ENCODE results near the gene MAB21L4. TPM values are rescaled to one million over a fixed set of nuclear protein-coding genes. Genes with fewer than 3 reads are reported as not detected.

Gene MAB21L4
- total RNA-seq, 1 experiment from 2014 or later = 0.15 TPM

DNA sequence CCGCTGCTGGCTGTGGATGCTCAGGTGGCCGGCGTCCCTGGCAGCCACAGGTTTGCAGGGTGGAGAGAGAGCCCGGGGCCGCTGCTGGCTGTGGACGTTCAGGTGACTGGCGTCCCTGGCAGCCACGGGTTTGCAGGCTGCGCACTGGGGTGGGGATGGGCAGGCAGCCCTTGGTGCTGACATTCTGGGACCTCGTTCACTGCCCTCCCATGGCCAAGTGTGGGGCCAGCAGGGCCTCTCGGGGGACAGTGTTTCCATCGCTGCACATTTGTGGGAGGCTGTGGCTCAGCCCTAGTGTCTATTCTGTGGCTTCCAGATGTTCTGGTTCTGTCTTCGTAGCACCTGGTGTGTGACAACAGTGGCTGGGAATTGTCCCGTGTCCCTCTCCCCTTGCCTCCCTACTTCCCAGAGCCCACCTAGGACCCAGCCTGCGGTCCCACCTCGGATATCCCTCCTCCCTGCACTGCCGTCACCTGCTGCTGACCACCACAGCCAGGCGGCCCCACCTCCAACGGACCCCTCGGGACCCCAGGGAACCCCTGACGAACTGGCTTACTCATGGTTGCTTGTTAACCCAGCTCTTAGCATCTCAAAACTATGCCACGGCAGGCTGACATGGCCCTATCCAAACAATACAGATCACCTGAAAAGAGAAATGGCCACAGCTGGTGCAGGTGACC is 11.1 kb upstream of the MAB21L4 start:
- Histone ChIP-seq H2BK12ac (ENCODE audit: insufficient read length, low read depth, low read length) (no peak overlapping the region), H2BK20ac (ENCODE audit: low read depth, low read length, poor library complexity, severe bottlenecking) (no peak overlapping the region), H4K8ac (replicated peaks; ENCODE audit: insufficient read length, low read depth, low read length) (no peak overlapping the region), H3K27me3 (ENCODE audit: insufficient read depth, low read length) (no peaks in the 10 kb centered on the region), H3K79me1 (ENCODE audit: insufficient read depth, low read depth, low read length, poor library complexity, severe bottlenecking) (no peaks in the 10 kb centered on the region), H3T11ph (ENCODE audit: low read length) (no peak overlapping the region), H4K5ac (ENCODE audit: insufficient read length, low read depth, low read length) (no peak overlapping the region), H3K9ac (ENCODE audit: extremely low read depth, insufficient read length, low read length) (no peak overlapping the region), H3K23me2 (ENCODE audit: insufficient read length, low read depth, low read length, poor library complexity, severe bottlenecking) (no peaks in the 10 kb centered on the region), H3K18ac (ENCODE audit: insufficient read length, low read depth, low read length) (no peak overlapping the region), H4K91ac (ENCODE audit: insufficient read length, low read depth, low read length) (no peak overlapping the region), H2AFZ (ENCODE audit: low read length) (no peak overlapping the region), H2BK15ac (ENCODE audit: low read depth, low read length) (no peak overlapping the region), H2AK5ac (ENCODE audit: insufficient read length, low read length) (no peak overlapping the region), H3K27ac (ENCODE audit: insufficient read length, low read depth, low read length) (no peak overlapping the region), H3K79me2 (ENCODE audit: insufficient read depth, low read length) (no peaks in the 10 kb centered on the region), H2BK5ac (ENCODE audit: insufficient read length, low read length) (no peak overlapping the region), H3K9me3 (ENCODE audit: control insufficient read depth, low read depth, low read length) (no peaks in the 10 kb centered on the region), H4K20me1 (ENCODE audit: control insufficient read depth, insufficient read depth, insufficient read length) (no peaks in the 10 kb centered on the region), H3K4me2 (ENCODE audit: insufficient read depth, insufficient read length, low read length) (no peak overlapping the region), H3K56ac (ENCODE audit: insufficient read length, low read depth, low read length) (no peak overlapping the region), H3K14ac (ENCODE audit: insufficient read depth, low read length) (peak overlapping the region; percentile 19; the same call in 1 of the 2 replicates), H2BK120ac (ENCODE audit: low read depth, low read length, poor library complexity, severe bottlenecking) (no peak overlapping the region), H3K23ac (ENCODE audit: insufficient read length, low read depth, low read length) (no peak overlapping the region), H3K4ac (ENCODE audit: low read depth, low read length) (no peak overlapping the region), H3K4me1 (ENCODE audit: insufficient read depth, low read length) (no peaks in the 10 kb centered on the region)
- peaks cover 11% of the 10 kb centered on the region for H3K27me3 Mint-ChIP-seq (ENCODE audit: low read depth)
- H3K36me3 Mint-ChIP-seq (ENCODE audit: insufficient read depth in 1 of 3, low read depth in 3 of 3) = peaks cover 0 to 3% (median 0%) of the 10 kb centered on the region in 3 experiments; a peak in 1 of 7 replicates
- H3K4me1 Mint-ChIP-seq = no peaks in the 10 kb centered on the region
- H3K9me3 Mint-ChIP-seq = peaks cover 0 to 4% of the 10 kb centered on the region in 2 experiments; a peak in 4 of 5 replicates
- no peak overlapping the region for H3K4me3 Mint-ChIP-seq
- no CpG with 5 or more reads among the region's 22 CpGs for WGBS (ENCODE audit: extremely low coverage, insufficient read length, low lambda C conversion rate)
- H3K27ac Mint-ChIP-seq = no peak overlapping the region; a peak in 1 of 7 replicates
- DNase-seq = no peak
- TF ChIP-seq, protein P1, sequence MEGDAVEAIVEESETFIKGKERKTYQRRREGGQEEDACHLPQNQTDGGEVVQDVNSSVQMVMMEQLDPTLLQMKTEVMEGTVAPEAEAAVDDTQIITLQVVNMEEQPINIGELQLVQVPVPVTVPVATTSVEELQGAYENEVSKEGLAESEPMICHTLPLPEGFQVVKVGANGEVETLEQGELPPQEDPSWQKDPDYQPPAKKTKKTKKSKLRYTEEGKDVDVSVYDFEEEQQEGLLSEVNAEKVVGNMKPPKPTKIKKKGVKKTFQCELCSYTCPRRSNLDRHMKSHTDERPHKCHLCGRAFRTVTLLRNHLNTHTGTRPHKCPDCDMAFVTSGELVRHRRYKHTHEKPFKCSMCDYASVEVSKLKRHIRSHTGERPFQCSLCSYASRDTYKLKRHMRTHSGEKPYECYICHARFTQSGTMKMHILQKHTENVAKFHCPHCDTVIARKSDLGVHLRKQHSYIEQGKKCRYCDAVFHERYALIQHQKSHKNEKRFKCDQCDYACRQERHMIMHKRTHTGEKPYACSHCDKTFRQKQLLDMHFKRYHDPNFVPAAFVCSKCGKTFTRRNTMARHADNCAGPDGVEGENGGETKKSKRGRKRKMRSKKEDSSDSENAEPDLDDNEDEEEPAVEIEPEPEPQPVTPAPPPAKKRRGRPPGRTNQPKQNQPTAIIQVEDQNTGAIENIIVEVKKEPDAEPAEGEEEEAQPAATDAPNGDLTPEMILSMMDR (conservative IDR thresholded peaks at IDR 0.05) = no peak

Data from H9 (cell line).